Measurements from ENCODE around the gene ANO1.

The ANO1 gene

GRCh38 chr11:70187771-70188170, 109.7 kb downstream of the ANO1 start:
- TF ChIP-seq CTCF (IDR thresholded peaks at IDR 0.05; ENCODE audit: control insufficient read depth, extremely low read depth, insufficient read depth): no peak

GRCh38 chr11:70189622-70190021, 111.5 kb downstream of the ANO1 start:
- no peak for DNase-seq (ENCODE audit: low read depth)
- TF ChIP-seq CTCF (IDR thresholded peaks at IDR 0.05; ENCODE audit: control insufficient read depth, extremely low read depth, insufficient read depth): no peak
- H3K4me3 ChIP-seq (ENCODE audit: low read depth, low read length): no peak overlapping the region

More at GRCh38 chr11:70187771-70188170, 109.7 kb downstream of the ANO1 start:
- H3K4me3 ChIP-seq (ENCODE audit: low read depth, low read length): no peak overlapping the region
- DNase-seq (ENCODE audit: low read depth): no peak

- no peak overlapping the region for H3K4me3 ChIP-seq (ENCODE audit: low read depth, low read length)
- peak; percentile 99 for TF ChIP-seq CTCF (IDR thresholded peaks at IDR 0.05; ENCODE audit: control insufficient read depth, extremely low read depth, insufficient read depth)
- no peak for DNase-seq (ENCODE audit: low read depth)
Measured at GRCh38 chr11:70191495-70192140, 113.5 kb downstream of the ANO1 start.

- TF ChIP-seq CTCF (IDR thresholded peaks at IDR 0.05; ENCODE audit: control insufficient read depth, extremely low read depth, insufficient read depth): no peak
- H3K4me3 ChIP-seq (ENCODE audit: low read depth, low read length): no peak overlapping the region
- DNase-seq (ENCODE audit: low read depth): no peak
Measured at GRCh38 chr11:70192666-70193410, 114.7 kb downstream of the ANO1 start.

- no peak overlapping the region for H3K4me3 ChIP-seq (ENCODE audit: low read depth, low read length)
- no peak for DNase-seq (ENCODE audit: low read depth)
- TF ChIP-seq CTCF (IDR thresholded peaks at IDR 0.05; ENCODE audit: control insufficient read depth, extremely low read depth, insufficient read depth): no peak
Measured at GRCh38 chr11:70193411-70194292, 115.5 kb downstream of the ANO1 start.

GRCh38 chr11:70194792-70195791, 117.0 kb downstream of the ANO1 start:
- no peak for TF ChIP-seq CTCF (IDR thresholded peaks at IDR 0.05; ENCODE audit: control insufficient read depth, extremely low read depth, insufficient read depth)
- no peak for DNase-seq (ENCODE audit: low read depth)
- no peak overlapping the region for H3K4me3 ChIP-seq (ENCODE audit: low read depth, low read length)

All from LNCaP clone FGC (cell line).